WERI-Rb-1 (cell line): ENCODE results near the gene ACSF3.

ENCODE experiments used
- DNase-seq: peaks from one replicate; pipeline ENCODE4 v3.0.0-alpha.2; 2020
- H3K27ac ChIP-seq: fragments of 250-450 bp; sonication (Bioruptor Pico); 2 replicates; pipeline ENCODE4 v1.5.1; 2020; ENCODE audit warnings: mild to moderate bottlenecking, moderate library complexity
- H3K27me3 ChIP-seq: fragments of 250-450 bp; sonication (Bioruptor Pico); 2 replicates; pipeline ENCODE4 v1.5.1; 2021; ENCODE audit warnings: mild to moderate bottlenecking, low read depth, moderate library complexity; ENCODE audit not compliant: insufficient read depth, severe bottlenecking
- H3K36me3 ChIP-seq: fragments of 250-450 bp; sonication (Bioruptor Pico); 2 replicates; pipeline ENCODE4 v1.5.1; 2020; ENCODE audit warnings: mild to moderate bottlenecking, moderate library complexity
- H3K4me3 ChIP-seq: 2 replicates; pipeline ENCODE4 v1.5.1; 2011; ENCODE audit warnings: low read depth, mild to moderate bottlenecking, control low read depth, low read length
- H3K9me3 ChIP-seq: fragments of 250-450 bp; sonication (Bioruptor Pico); 2 replicates; pipeline ENCODE4 v1.5.1; 2021; ENCODE audit warnings: mild to moderate bottlenecking, moderate library complexity; ENCODE audit not compliant: severe bottlenecking
- TF ChIP-seq, protein P1 (sequence below): IDR thresholded peaks from 2 replicates; pipeline ENCODE4 v1.5.1; 2011; ENCODE audit warnings: low read depth, mild to moderate bottlenecking, control low read depth, inconsistent platforms, low read length

ACSF3 gene

DNA sequence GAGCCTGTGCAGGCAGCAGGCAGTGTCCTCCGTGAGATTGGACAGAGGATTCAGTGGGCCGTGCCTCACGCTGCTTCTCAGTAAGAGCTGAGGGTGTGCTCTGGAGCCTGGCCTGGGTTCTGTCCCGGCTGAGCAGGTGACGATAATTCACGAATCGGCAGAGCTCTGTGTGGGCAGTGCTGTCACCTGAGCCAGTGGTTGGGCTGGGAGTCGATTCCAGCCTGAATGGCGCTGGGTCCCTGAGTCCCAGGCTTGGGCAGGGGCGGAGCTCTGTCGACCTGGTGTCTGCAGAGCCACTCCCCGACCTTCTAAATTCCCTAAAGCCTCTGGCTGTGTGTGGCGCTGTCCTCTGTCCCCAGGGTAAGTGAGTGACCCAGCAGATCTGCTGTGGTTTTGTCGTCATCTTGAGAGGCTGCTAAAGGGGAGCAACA is 8.4 kb downstream of the ACSF3 start:
- no peaks in the 10 kb centered on the region for H3K27me3 ChIP-seq
- no peaks in the 10 kb centered on the region for H3K9me3 ChIP-seq
- DNase-seq, result no peak
- TF ChIP-seq, protein P1, sequence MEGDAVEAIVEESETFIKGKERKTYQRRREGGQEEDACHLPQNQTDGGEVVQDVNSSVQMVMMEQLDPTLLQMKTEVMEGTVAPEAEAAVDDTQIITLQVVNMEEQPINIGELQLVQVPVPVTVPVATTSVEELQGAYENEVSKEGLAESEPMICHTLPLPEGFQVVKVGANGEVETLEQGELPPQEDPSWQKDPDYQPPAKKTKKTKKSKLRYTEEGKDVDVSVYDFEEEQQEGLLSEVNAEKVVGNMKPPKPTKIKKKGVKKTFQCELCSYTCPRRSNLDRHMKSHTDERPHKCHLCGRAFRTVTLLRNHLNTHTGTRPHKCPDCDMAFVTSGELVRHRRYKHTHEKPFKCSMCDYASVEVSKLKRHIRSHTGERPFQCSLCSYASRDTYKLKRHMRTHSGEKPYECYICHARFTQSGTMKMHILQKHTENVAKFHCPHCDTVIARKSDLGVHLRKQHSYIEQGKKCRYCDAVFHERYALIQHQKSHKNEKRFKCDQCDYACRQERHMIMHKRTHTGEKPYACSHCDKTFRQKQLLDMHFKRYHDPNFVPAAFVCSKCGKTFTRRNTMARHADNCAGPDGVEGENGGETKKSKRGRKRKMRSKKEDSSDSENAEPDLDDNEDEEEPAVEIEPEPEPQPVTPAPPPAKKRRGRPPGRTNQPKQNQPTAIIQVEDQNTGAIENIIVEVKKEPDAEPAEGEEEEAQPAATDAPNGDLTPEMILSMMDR, result no peak
- no peak overlapping the region for H3K27ac ChIP-seq
- no peak overlapping the region for H3K4me3 ChIP-seq
- H3K36me3 ChIP-seq, result no peaks in the 10 kb centered on the region

DNA sequence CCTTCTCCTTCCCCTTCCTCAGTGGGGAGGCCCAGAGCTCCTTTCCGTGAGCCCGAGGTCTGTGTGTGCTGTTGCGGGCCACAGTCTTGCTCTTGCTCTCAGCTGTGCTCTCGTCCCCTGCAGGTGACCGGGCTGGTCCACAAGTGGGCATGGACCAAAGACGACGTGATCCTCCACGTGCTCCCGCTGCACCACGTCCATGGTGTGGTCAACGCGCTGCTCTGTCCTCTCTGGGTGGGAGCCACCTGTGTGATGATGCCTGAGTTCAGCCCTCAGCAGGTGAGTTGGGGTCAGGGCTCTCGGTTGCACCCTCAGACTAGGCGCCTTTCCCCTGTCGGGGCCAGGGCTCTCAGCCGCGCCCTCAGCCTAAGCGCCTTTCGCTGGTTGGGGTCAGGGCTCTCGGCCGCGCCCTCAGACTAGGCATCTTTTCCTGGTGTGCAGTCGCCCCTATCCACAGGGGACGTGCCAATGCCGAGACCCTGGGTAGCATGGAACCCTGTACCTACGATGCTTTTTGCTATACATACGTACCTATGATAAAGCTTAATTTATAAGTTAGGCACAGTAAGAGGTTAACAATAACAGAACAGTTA is 8.9 kb downstream of the ACSF3 start:
- no peaks in the 10 kb centered on the region for H3K36me3 ChIP-seq
- no peaks in the 10 kb centered on the region for H3K27me3 ChIP-seq
- no peak for DNase-seq
- H3K27ac ChIP-seq, result no peak overlapping the region
- H3K9me3 ChIP-seq, result no peaks in the 10 kb centered on the region
- no peak overlapping the region for H3K4me3 ChIP-seq
- TF ChIP-seq, protein P1, result no peak

DNA sequence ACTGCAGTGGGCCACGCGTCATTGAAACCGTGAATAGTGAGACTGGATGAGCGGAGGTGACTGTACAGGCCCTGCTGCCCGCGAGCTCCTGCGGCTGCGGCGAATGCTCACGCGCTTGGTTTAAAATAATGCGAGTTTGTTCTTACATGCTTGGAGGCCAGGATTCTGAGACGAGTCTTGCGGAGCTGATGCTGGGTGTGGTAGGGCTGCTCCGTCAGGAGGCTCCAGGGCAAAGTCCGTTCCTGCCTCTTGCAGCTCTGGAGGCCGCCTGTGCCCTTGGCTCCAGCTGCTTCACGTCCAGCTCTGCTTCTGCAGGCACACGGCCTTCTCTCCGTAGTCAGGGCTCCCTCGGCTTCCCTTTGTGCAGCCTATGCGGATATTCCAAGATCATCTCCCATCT is 9.5 kb downstream of the ACSF3 start:
- Histone ChIP-seq H3K36me3 (no peaks in the 10 kb centered on the region), H3K27ac (no peak overlapping the region), H3K9me3 (no peaks in the 10 kb centered on the region), H3K27me3 (no peaks in the 10 kb centered on the region), H3K4me3 (no peak overlapping the region)
- no peak for DNase-seq
- TF ChIP-seq, protein P1, result no peak

DNA sequence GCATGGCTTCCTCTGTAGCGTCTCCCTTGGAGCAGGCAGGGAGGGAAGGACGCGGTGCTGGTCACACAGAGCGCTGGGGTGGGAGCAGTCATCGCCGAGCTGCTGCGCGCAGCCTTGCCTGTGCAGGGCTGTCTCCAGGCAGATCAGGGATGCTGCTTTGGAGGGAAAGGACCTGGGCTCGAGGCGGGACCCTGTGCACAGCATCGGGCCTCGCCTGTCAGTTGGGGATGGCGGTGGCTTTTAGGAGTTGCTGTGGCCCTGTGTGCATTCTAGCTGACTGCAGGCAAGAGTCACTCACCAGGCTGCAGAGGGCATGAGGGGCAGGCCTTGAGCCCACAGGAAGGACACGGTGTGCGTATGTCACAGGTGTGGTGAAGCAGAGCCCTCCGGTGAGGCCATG is 10.1 kb downstream of the ACSF3 start:
- Histone ChIP-seq H3K4me3 (no peak overlapping the region), H3K27ac (no peak overlapping the region), H3K36me3 (no peaks in the 10 kb centered on the region), H3K27me3 (no peaks in the 10 kb centered on the region), H3K9me3 (no peaks in the 10 kb centered on the region)
- TF ChIP-seq, protein P1, result no peak
- DNase-seq, result no peak

DNA sequence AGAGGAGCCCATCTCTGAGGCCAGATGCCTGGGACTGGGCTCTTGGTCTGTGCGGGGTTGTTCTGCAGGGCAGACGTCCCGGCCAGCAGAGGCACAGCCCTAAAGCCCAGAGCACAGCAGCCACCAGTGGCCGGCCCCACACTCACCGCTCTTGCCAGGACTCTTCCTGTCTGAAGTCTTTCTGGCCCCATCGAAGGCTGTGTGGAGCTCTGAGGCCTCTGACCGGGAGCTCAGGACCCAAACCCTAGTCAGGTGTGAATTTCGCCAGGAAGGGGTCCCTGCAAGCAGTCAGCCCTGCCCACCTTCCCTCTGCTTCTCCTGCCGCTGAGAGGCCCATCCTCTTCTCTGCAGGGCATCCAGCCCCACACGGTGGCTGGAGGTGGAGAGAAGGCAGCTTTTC is 10.7 kb downstream of the ACSF3 start:
- no peak overlapping the region for H3K4me3 ChIP-seq
- TF ChIP-seq, protein P1, result no peak
- H3K36me3 ChIP-seq, result no peaks in the 10 kb centered on the region
- no peak for DNase-seq
- H3K9me3 ChIP-seq, result no peaks in the 10 kb centered on the region
- H3K27me3 ChIP-seq, result no peaks in the 10 kb centered on the region
- H3K27ac ChIP-seq, result no peak overlapping the region

DNA sequence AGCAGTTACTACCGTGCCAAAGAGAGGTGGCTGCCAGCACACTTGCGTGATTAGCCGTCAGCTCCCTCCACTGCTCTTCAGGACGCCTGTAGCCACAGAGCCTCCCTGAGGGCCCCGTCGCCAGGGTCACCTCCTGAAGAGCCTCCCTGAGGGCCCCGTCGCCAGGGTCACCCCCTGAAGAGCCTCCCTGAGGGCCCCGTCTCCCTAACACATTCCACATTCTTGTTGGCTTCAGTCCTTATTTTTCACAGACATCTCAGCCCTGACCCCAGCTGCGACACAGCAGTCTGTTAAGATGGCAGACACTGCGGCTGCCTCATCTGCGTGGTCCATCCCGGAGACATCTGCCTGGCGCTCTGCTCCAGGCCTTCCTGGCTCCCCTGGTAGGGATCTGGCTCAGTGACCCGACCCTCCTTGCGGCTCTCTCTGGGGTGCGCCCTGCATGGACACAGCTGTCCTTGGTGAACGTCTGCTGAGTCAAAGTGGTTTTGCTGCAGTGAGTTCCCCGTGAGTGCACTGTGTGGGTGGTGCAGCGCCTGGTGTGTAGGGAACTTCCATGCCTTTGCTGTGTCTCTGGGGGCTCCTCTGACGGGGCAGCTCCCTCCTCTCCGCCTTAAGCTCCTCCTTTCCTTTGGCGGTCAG is 11.4 kb downstream of the ACSF3 start:
- Histone ChIP-seq H3K4me3 (no peak overlapping the region), H3K27me3 (no peaks in the 10 kb centered on the region), H3K27ac (no peak overlapping the region), H3K36me3 (no peaks in the 10 kb centered on the region), H3K9me3 (no peaks in the 10 kb centered on the region)
- DNase-seq, result no peak
- TF ChIP-seq, protein P1, result no peak
